ENCODE measurements around the gene HSPB9.

Gene HSPB9

GRCh38 chr17:42111871-42112551 is 10.6 kb upstream of the HSPB9 start:
- DNase-seq (ENCODE audit: extremely low read depth, insufficient read length): no peak
- Histone ChIP-seq H3K36me3 (ENCODE audit: control insufficient read depth, insufficient read depth, low read length) (peaks cover 7% of the 10 kb centered on the region), H3K4me3 (replicated peaks; ENCODE audit: low read depth, low read length) (peak overlapping the region; percentile 65), H3K27me3 (replicated peaks; ENCODE audit: control insufficient read depth, insufficient read depth, low read length) (no peaks in the 10 kb centered on the region)
- TF ChIP-seq, protein P1, sequence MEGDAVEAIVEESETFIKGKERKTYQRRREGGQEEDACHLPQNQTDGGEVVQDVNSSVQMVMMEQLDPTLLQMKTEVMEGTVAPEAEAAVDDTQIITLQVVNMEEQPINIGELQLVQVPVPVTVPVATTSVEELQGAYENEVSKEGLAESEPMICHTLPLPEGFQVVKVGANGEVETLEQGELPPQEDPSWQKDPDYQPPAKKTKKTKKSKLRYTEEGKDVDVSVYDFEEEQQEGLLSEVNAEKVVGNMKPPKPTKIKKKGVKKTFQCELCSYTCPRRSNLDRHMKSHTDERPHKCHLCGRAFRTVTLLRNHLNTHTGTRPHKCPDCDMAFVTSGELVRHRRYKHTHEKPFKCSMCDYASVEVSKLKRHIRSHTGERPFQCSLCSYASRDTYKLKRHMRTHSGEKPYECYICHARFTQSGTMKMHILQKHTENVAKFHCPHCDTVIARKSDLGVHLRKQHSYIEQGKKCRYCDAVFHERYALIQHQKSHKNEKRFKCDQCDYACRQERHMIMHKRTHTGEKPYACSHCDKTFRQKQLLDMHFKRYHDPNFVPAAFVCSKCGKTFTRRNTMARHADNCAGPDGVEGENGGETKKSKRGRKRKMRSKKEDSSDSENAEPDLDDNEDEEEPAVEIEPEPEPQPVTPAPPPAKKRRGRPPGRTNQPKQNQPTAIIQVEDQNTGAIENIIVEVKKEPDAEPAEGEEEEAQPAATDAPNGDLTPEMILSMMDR (IDR thresholded peaks at IDR 0.05; ENCODE audit: insufficient read depth, low read length, poor library complexity, severe bottlenecking): no peak

DNA sequence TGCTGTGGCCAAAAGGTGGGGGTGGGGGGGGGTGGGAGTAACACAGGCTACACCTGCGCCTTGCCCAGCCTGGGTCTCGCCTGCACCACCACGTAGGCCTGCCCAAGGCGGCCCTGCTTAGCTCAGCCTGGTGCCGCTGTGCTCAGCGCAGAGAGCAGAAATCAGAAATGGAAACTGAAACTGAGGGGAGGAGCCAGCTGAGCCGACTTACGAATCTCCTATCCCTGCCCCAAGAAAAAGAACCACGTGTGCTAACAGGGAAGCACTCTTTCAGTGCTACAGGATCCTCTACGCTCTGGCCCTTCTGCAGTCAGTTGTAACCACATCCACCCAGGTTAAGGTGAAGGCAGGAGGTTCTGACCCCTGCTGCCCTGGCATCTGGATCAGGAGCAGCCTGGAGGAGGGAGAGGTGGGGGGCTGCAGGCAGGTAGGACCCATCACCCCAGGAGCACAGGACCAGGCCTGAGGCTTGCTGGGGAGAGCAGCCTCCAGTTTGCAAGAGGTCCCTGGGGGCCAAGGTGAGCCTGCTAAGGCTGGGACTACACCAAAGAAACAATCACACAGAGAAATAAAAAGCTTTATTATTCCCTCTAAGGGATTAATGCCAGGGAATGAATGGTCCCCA is 9.9 kb upstream of the HSPB9 start, which contains the start of gene DHX58:
Gene DHX58 (minus strand): TSS at position 163 of the 625 bp plus-strand sequence. CDS start 822 bp downstream, outside the sequence.
- Histone ChIP-seq H3K27me3 (replicated peaks; ENCODE audit: control insufficient read depth, insufficient read depth, low read length) (no peaks in the 10 kb centered on the region), H3K36me3 (ENCODE audit: control insufficient read depth, insufficient read depth, low read length) (peaks cover 11% of the 10 kb centered on the region), H3K4me3 (replicated peaks; ENCODE audit: low read depth, low read length) (peak within 1 kb of the TSS; percentile 65)
- DNase-seq (ENCODE audit: extremely low read depth, insufficient read length): peak; percentile 82
- TF ChIP-seq, protein P1 (IDR thresholded peaks at IDR 0.05; ENCODE audit: insufficient read depth, low read length, poor library complexity, severe bottlenecking): no peak

DNA sequence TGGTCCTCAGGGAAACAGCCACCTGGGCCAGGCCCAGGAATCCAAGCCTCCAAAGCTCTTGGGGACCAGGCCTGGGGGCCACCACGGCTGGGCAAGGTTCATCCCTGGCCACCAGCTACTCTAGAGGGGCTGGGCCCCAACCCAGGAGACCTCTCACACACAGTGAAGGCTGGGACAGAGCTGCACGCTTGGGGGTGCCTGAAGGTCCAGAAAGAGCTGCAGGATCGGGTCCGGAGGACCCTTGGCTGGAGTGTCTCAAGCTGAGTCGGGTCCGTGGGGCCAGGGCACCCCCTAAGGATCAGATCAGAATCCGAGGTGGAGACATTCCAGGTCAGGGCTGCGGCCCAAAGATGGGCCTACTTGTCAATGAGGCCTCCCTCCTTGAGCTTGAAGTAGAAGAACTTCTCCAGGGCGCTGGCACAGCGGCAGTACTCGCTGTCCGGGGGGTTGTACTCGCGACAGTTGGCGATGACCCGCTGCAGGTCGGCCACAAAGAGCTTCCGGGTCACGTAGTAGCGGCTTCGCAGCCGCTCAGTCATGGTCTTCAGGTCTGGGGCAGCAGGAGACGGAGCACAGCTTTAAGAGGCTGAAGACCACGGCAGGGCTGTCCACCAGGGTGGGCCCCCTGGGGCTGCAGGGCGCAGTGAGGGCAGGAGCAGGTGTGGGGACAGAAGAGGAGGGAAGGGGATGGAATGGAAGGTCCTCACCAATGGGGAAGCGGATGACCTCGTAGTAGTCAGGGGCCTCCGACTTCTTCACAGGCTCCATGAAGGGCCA is 9.1 kb upstream of the HSPB9 start:
- no peak overlapping the region for H3K4me3 ChIP-seq (replicated peaks; ENCODE audit: low read depth, low read length)
- no peaks in the 10 kb centered on the region for H3K27me3 ChIP-seq (replicated peaks; ENCODE audit: control insufficient read depth, insufficient read depth, low read length)
- TF ChIP-seq, protein P1 (IDR thresholded peaks at IDR 0.05; ENCODE audit: insufficient read depth, low read length, poor library complexity, severe bottlenecking): no peak
- H3K36me3 ChIP-seq (ENCODE audit: control insufficient read depth, insufficient read depth, low read length): peaks cover 14% of the 10 kb centered on the region
- no peak for DNase-seq (ENCODE audit: extremely low read depth, insufficient read length)

- Histone ChIP-seq H3K36me3 (ENCODE audit: control insufficient read depth, insufficient read depth, low read length) (peaks cover 14% of the 10 kb centered on the region), H3K27me3 (replicated peaks; ENCODE audit: control insufficient read depth, insufficient read depth, low read length) (no peaks in the 10 kb centered on the region), H3K4me3 (replicated peaks; ENCODE audit: low read depth, low read length) (no peak overlapping the region)
- DNase-seq (ENCODE audit: extremely low read depth, insufficient read length): no peak
- TF ChIP-seq, protein P1 (IDR thresholded peaks at IDR 0.05; ENCODE audit: insufficient read depth, low read length, poor library complexity, severe bottlenecking): no peak
Measured at GRCh38 chr17:42114118-42114517, 8.5 kb upstream of the HSPB9 start.

- Histone ChIP-seq H3K27me3 (replicated peaks; ENCODE audit: control insufficient read depth, insufficient read depth, low read length) (no peaks in the 10 kb centered on the region), H3K36me3 (ENCODE audit: control insufficient read depth, insufficient read depth, low read length) (peaks cover 13% of the 10 kb centered on the region), H3K4me3 (replicated peaks; ENCODE audit: low read depth, low read length) (no peak overlapping the region)
- peak; percentile 72 for DNase-seq (ENCODE audit: extremely low read depth, insufficient read length)
- TF ChIP-seq, protein P1 (IDR thresholded peaks at IDR 0.05; ENCODE audit: insufficient read depth, low read length, poor library complexity, severe bottlenecking): peak; percentile 86
Measured at GRCh38 chr17:42116705-42117396, 5.8 kb upstream of the HSPB9 start.
